NCI-H2107 treated with DMSO at 0.1 percent for 48 hours (cell line): ENCODE results near the gene KLHL29.

Source experiments
- DNase-seq: peaks from one replicate; lab custom pipeline; 2025; ENCODE audit not compliant: unreplicated experiment; lab: John Stamatoyannopoulos, UW

The KLHL29 gene

DNA sequence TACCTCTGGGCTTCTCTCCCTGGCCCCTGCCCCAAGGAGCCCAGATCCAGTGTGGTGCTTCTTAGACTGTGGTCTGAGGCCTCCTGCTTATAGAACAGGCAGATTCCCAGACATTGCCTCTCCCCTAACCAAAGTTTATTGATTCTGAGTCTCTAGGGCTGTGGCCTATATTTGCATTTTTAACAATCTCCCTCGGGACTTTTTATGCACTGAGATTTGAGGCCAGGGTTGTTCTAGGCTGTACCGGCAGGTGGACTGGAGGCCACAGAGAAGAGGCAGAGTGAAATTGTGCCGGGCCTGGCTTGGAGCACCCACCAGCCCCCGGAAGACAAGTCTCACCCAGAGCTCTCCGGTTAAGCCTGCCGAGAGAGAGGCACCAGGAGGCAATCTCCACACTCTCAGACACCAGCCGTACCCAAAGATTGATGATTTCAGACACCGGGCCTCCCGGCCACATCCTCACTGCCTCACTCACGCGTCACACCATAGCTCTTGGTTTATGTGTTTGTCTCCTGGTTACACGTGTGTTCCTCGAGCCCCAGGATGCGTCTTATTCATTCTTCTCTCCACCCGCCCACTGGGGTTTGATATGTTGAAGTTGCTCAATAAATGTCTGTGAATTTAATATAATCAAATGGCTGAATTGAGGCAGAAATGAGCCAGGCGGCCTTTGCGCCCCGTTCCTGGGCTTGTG lies 203.7 kb downstream of the KLHL29 start:
- DNase-seq = no peak

DNA sequence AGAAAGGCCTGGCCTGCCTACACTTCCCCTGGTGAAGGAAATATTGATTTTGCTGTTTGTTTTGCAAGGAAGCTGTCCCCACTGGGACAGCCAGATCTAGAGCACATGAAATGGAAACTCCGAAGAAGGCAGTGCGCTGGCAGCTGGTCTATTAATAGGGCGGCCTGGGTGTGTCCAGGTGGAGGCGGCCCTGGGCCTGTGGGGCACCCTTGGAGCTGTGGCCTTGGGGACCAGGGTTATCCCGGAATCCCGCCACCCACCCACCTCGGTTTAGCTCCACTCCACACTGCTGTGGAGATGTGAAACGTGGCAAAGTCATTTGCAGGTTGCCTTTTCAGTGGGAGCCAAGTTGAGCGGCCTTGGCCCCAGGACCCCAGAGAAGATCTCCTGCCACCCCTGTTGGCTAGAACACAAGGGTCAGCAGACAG lies 204.3 kb downstream of the KLHL29 start:
- DNase-seq = no peak

DNA sequence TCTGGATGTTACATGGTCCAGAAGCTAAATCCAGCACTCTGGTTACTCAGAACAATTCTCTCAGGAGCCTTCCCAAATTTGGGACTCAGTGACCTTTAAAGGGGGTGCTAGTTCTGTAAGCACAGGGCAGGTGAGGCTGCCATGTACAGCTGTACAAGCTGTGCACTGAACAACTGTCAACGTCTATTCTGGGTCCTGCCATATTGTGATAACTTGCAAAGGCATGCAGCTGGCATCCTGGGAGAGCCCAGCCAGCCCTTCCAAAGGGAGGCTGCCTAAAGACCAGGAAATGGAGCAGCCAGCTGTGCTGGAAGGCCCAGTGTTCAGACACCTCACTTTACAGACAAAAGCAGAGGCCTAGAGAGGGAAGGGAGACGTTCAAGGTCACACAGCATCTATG lies 204.8 kb downstream of the KLHL29 start:
- DNase-seq = no peak

DNA sequence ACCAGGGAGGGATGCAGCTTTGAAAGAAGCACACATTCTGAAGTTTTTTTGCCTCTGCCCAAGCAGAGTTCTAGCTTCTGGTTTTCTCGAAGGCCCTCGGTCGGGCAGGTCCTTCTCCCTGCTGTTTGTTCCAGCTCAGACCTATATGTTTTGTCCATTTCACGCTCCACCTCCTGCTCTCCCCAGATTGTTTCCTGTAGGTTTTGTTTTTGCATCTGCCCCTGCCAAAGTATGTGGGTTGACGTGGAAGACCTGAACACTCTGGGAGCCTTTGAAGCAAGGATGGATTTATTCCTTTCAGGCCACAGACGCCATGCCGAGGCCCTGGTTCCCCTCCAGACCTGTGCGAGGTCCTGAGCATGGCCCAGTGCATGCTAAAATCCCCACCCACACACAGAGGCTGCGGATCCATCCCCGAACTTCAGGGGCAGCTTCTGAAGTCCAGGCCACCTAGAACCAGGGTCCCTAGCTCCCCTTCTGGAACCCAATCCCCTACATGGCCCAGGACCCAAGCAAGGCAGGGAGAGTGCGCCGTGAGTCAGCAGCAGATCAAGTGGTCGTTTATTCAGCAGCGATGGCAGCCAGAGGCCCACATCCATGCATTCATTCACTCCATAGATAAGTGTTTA lies 205.4 kb downstream of the KLHL29 start:
- DNase-seq = no peak

DNA sequence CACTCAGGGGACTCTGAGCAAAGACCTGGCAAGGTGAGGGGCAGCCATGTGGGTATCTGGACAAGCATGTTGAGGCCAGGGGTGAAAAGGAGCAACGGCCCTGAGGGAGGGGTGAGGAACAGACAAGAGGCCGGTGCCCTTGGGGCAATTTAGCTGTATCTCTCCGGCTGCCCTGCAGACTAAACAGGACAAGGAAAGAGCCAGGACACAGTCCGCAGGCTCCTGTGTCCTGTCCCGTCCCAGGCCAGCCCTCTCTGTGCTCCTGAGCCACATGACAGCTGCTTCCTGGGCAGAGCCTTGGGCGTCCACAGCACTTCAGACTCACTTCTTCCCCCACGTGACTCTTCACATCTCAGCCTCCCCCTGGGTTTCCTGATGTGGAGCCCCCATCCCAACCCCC lies 206.1 kb downstream of the KLHL29 start:
- no peak for DNase-seq

DNA sequence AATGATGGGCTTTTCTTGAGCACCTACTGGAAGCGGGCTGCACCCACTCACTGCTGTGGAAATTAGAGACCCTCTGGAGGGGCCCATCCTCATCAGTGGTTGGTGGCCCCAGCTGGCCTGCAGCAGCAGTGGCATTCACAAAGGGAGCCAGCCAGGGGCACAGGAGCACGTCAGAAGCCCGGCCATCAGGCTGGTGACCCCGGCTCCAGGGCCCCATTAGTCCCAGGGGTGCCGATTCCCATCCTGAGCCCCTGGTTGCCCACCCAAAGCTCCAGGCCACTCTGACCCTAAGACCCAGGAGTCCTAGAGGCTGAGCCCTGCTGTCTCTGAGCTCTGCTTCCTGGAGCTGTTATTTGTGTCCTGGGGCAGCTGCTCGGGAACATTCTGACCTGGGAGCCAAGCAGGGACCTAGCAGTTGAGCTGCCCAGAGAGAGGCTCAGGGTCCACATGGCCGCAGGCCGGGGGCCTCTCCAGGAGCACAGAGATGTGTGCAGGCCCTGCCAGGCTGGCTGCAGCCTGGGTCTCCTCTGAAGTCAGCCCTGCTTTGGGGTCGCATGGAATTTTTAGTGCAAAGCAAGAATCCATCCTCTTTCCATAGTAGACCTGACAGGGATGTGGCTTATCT lies 207.2 kb downstream of the KLHL29 start:
- DNase-seq = no peak

DNA sequence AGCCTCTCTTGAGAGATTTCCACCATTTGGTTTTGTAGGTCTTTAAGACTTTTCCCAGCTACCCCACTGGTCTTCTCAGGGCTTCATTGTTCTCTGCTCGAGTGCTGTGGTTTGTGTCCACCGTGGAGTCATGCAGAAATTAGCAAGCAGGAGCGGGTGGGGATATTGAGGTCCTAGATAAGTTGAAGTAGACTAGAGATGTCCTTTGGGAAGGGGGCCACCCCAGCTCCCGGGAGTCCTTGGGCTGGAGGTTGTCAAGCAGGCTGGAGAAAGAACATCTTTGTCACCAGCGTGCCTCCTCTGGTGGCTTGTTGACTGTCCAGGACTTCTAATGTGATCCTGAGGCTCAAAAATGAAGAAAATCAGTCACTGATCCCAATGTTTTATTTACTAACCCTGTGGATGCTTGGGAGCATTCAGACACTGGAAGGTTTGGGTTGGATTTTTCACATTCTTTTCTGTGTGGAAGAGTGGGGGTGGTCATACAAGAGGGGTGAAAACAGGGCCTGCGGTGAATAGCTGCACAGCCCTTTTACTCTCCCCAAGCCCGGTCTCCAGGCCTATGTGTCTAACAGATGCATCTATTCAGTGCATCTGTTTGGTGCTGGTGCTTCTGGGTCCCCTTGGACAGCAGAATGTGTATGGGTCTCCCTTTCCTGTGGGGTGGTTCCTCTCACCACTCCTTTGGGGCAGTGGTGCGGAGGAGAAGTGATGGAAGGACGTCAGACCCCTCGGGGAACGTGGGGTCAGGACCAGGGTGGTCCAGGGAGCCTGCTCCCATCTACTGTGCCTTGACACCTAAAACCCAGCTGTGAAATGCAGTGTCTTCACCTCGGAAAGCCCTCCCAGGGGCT lies 208.1 kb downstream of the KLHL29 start:
- DNase-seq = no peak

DNA sequence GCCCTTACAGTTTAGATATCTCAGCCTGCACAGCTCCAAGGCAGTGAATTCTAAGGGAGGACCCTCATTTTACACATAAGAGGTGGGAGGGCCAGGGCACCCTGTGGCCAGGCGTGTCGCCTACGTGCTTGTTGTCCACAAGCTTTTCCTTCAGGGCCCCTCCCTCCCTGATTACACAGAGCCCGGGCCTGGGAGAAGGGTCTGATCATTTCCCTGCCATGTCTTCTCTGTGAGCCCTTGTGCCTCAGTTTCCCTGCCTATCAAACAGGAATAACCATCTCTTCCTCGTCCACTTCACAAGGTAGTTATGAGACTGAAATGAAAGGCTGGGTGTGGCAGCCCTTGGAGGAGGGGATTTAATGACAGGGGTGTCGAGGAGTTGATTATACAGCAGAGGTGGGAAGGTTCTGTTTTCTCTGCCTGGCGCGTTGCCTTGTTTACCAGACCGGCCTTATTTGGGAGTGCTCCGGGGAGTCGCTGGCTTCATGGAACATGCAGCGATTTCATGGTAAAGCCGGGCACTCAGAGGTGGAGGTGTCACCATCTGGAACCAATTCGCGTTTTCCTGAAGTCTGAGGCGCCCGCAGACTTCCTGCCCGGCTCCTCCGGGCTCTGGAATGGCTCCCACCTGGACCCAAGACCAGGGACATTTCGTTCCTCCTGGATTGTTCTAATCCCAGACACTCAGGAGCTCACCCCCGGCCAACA lies 208.9 kb downstream of the KLHL29 start:
- no peak for DNase-seq

DNA sequence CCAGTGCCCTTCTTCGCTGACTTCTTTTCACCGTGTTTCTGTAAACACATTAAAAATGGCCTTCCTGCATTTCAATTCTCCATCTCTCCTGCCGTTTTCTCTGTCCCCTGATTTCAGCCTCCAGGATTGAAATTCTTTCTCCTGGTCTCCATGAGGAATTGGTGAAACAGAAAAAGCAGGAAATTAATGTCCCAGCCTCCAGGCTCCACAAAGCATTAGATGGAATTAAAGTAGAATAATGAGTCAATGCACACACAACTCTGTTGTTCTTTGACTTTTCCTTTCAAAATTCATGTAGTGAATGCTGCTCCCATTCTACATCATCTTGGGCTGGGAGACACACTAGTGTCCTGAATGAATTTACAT lies 209.5 kb downstream of the KLHL29 start:
- DNase-seq = no peak

DNA sequence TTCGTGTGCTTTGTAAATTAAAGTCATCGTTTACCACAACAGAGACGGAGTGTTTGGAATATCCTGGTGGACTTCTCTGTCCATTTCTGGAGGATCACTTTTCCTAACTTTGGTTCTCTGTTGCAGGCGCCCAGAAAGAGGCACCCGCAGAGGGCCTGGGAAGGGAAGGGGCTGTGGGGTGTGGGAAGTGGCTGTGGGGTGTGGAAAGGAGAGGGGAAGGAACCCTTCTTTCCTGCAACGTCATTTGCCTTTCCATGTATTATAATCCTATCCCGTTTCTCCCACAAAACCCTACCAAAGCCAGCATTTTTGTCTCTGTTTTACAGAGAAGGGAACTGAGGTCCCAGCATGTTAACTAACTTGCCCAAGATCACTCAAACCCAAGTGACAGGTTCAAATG lies 210.0 kb downstream of the KLHL29 start:
- no peak for DNase-seq

DNA sequence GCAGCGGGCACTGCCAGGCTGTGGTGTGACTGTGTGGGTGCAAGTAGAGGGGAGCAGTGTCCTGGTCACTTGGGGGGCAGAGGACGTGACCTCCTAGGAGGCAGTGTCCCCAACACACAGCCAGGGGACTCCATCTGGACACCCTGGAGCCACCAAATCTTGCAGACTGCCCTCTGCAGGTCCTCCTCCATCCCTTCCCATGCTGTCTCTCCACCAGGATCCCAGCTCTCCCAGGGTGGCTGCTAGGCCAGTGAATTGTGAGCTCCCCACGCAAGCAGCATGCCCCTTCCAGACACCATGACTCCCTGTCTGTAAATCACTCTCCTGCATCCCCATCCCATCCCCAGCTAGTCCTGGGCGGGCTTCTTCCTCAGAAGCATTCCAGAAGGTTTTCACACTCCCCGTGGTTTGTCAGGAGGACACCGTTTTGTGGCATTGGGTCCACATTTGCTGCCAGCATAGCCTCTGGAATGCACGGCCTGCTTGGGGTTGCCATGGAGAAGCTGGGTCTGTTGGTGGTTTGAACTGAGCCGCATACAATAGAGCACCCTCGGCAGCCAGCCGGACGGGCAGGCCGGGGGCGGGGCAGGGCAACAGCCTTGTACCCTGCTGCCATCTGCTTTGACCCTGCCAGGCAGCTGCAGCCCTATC lies 210.7 kb downstream of the KLHL29 start:
- peak; percentile 25 for DNase-seq

DNA sequence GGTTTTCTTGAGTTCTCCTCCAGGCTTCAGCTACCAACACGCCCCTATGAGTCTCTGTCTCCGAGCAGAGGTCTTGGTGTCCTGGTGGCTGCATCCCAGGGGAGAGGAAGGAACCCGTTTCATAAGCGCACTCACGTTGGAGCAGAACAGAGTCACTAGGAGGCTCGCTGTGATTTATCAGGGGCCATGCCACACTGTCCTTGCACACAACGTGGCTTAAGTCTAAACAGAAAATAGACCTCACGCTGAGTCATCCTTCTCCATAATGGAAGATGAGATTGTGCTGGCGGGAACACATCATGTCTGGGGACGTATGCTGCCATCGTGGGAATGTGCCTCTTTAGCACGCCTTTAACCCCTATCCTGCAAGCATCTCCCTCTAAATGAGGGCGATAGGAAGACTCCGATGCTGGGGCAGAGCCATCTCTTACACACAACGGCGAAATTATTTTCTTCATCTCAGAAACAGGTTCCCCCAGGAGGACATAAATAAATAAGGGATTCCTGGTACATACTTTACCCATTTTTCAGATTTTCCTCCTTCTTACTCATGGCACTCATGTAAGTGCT lies 211.4 kb downstream of the KLHL29 start:
- DNase-seq = no peak

DNA sequence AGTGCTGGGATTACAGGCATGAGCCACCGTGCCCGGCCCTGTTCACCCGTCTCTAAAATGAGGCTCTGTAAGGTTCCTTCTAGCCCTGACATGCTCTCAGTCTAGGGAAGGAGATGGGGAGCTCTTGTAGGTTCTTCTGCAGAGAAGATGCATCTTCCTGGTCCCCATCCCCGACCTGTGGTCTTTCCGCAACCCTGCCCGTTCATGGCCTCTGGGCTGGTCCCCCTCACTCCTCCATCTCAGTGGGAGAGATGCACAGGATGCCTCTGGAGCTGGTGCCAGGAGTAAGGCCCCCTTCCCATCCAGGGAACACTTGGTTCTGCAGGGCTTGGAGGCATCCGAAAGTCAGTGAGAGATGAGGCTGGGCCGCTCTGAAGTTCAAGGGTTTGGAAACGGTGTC lies 212.7 kb downstream of the KLHL29 start:
- no peak for DNase-seq

DNA sequence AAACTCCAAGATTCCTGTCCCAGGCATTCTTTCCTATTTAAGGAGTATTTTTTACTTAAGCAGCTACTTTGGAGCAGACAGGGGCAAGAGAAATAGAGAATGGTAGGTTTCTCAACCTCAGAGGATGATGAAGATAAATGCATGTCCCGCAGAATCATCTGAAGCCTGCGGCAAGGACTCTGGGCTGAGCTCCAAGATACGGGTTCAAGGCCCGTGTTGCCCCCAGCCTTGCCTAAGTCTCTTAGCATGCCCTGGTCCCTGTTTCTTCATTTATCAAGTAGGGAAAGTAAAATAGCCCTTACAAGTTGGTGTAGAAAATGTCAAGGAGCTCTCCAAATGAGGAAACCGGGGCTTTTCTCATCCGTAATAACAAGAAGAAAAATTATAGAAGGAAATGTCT lies 214.0 kb downstream of the KLHL29 start:
- DNase-seq = no peak

DNA sequence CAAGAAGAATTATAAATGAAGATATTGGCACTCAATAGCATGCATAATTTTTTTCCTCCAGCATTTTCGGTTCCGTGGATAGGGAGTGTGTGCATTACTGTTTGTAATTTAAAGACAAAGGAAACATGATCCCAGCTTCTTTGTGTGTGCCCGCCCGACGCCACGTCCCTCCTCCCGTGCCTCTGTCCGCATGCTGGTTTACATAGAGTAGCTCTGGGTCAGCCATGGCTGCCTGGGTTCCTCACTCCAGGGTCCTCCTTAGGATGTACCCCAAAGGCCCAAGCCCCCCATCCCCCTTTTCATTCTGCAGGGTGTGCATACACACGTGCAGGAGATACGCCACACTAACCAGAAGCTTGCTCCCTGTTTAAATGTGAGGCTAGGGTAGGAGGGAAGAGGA lies 214.7 kb downstream of the KLHL29 start:
- DNase-seq = peak; percentile 75

DNA sequence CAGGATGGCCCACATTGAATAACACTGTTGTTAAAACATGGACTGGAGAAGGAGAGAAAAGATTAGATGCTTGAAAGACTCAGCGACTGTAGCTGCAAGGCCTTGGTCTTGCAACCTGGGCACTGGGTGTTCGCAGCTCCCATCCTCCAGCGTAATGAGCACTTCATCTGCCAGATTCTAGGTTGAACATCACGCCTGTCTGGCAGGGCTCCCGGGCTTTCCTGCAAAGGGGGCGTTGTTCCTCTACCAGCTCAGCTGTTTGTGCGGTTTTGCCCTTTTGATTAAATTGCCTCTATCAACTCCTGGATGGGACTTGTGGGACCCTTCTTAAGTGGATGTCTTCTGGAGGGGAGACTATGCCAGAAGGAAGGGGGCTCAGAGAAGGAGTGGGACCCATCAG lies 215.4 kb downstream of the KLHL29 start:
- peak; percentile 45 for DNase-seq

DNA sequence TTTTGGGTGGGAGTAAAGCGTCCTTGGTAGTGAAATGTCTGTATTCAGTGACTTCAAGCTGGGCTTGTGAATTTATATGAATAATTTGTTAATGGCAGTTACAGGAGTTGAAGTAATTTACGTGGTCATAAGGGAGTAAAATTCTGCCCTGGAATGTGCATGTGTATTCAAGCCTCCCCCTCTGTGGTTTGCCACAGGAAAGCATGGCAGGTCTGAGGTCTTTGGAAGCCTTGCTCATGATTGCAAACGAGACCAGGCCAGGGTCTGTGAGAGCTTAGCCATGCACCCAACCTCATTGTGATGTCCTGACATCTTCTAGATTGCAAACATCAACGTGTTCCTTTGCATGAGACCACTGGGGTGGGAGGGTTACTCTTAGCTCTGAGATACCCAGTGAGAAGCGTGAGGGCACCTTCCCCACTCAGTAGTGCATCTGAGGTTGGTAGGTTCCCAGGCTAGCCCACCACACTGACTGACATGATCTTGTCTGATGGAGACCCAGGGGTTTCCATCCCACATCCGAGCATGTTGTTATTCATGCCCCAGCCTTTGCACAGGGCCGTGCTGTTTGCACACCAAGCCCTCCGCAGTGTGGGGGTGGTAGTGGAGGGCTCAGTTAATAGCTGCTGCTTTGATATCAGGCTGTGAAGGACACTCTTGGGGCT lies 216.5 kb downstream of the KLHL29 start:
- no peak for DNase-seq

DNA sequence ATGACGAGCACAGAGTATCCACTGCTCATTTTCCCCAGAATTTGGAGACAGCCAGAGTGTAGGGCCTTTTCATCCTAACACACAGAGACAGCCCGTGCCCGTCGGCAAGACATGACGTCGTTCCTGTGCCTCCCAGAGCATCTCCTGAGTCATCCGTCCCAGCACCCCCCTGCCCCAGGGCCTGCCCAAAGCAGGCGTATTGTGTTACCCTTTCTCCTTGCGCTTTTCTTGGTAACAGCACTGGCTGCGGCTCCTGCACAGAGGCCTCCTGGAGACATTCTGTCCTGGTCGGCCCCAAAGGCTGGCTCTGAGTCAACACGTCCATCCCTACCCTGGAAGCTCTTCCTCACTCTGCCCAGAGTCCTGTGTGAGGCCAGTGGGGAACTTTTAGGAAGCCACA lies 217.1 kb downstream of the KLHL29 start:
- DNase-seq = no peak

DNA sequence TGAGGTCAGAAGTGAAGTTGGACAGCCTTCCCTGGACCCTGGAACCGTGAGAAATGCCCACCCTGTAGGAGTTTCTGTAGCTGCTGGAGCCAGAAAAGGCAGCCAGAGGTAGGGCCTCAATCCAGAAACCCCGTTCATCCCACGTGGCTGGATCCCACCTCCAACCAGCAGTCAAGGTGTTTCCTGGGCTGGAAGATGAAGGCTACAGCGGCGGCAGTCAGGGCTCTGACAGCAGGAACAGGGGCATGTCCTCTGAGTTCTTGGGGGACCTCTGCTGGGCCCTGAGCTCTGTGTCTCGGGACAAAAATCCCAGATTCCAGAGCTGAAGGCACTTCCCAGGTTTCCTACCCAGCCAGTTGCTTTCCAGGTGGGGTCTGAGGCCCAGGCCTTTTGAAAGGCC lies 218.2 kb downstream of the KLHL29 start:
- DNase-seq = no peak

DNA sequence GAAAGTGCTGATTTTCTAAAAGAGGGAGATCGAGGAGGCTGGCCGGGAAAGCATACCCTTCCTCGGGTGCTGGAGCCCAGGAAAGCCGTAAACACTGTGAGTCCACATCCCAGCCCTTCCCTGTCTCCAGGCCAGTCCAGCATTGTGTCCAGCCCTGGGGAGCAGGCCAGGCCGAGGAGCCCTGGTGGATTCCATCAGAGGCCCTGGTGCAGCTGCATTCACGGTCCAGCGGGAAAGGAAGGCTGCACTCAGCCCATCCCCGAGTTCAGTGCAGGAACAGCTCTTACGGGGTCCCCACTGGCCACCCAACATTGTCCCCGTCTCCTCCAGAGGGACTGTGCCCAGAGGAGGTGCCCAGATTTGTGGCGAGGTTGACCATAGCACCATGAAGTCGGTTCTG lies 218.6 kb downstream of the KLHL29 start:
- no peak for DNase-seq
